Measurements from ENCODE around the gene TAS1R2.

The TAS1R2 gene

DNA sequence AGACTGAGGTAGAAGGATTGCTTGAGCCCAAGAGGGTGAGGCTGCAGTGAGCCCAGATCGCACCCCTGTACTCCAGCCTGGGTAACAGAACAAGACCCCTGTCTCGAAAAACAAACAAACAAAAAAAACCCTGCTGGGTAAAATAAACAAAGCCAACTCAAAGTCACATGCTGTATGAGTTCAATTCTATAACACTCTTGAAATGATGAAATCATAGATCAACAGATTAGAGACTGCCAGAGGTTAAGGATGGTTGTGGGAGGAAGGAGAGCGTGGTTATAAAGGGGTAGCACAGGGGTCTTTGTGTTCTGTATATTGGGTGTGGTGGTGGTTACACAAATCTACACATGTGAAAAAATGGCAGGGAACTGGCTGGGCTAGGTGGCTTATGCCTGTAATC, 62.5 kb downstream of the TAS1R2 start:
- DNase-seq = no peak

GRCh38 chr1:18795002-18795689, 64.3 kb downstream of the TAS1R2 start:
- no peak for DNase-seq

DNA sequence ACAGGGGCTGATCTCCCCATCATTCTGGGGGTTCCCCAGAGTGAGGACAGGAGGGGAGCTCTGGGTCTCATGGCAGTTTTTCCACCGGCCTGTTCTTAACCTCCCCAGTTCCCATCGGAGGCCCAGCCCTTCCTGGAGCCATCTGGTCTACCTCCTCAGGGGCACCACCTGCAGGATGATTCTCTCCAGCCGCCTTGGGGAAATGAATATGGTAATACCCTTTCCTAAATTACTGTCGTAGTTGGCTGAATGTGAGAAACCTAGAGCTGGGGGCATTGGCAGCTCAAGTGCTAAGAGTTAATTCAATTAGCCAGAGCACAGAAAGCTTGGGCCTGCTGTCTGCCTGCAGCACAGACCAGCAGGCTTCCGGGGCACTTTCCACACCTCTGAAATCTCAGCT, 64.9 kb downstream of the TAS1R2 start:
- no peak for DNase-seq

GRCh38 chr1:18794051-18794450, 65.4 kb downstream of the TAS1R2 start:
- DNase-seq = peak; percentile 40

GRCh38 chr1:18793164-18793563, 66.3 kb downstream of the TAS1R2 start:
- no peak for DNase-seq

DNA sequence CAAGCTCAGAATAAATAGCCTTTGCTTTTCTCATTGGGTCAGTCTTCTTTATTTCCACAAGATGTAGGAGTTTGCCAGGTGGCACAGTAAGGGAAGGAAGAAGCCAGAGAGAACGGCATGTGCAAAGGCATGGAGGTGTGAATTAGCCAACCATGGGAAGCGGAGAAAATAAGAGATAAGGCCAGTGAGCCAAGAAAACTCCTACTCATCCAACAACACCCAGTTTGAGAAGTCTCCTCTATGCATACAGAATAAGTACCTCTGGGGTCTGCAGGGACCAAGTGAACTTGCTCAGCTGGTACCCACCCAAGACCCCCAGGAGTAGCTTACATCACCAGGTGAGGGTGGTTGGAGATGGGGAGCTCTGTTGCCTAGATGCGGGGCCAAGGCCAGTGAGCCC, 66.7 kb downstream of the TAS1R2 start:
- DNase-seq = no peak
